CD4-positive, alpha-beta T cell treated with Interleukin-17A for 4 hours (primary cell): ENCODE measurements around the gene VAMP4.
"Not testable (repeated sequence)": the region's sequence is repeated elsewhere in the genome, so short reads cannot be mapped to it uniquely, and the experiment has no call there.

ENCODE experiments used
- DNase-seq: peaks from one replicate; pipeline ENCODE4 v3.0.0-alpha.2; 2020; ENCODE audit warnings: mixed read lengths

Gene VAMP4

DNA sequence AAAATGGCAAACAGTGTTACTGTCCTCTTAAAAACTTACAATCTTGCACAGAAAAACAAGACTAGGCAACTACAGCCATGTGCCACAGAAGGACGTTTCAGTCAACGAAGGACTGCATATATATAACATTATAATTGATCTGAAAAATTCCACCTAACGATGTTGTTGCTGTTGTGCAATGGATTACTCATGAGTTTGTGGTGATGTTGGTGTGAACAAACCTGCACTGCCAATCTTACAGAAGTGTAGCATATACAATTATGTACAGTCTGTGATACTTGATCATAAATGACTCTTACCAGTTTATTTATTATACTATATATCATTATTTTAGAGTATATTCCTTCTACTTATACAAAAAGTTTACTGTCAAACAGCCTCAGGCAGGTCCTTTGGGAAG, 6.8 kb upstream of the VAMP4 start:
- no peak for DNase-seq

GRCh38 chr1:171744986-171745385, 3.1 kb upstream of the VAMP4 start:
- DNase-seq = no peak

DNA sequence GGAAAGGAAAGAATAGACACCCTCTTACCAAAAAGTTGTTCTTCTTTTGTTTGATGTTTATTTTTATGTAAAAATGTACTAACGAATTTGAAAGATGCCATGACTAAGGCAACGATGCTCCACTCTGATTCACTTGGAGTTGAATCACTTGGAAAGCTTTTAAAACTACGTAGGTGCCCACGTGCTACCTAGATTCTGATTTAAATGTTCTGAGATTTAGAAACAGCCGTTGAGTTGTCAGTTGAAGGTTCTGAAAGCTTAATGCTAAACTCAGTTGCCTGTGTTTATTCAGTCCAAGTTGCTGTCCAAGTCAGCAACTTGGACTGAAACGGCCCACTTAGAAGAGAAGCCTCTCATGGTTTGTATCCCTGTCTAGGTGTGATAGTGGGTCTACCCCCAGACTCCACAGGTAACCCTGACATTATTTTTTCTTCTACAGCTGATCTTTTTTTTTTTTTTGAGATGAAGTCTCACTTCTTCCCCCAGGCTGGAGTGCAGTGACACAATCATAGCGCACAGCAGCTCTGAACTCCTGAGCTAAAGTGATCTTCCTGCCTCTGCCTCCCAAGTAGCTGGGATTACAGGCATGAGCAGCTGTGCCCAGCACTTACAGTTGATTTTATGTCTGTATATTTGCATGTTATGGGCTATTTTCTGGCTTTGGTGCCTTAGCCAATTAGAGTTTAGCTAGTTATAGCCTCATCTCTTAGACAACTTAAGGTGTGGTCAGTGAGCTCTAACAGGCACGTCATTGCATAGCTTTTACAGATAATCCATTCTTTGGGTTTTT, 1.4 kb upstream of the VAMP4 start:
- DNase-seq = peak; percentile 16

- peak; percentile 39 for DNase-seq
Measured at GRCh38 chr1:171742577-171742922, 685 bp upstream of the VAMP4 start.

- peak; percentile 52 for DNase-seq
Measured at GRCh38 chr1:171740987-171741871, 636 bp downstream of the VAMP4 start.

GRCh38 chr1:171740356-171740863, 1.5 kb downstream of the VAMP4 start:
- DNase-seq = no peak

DNA sequence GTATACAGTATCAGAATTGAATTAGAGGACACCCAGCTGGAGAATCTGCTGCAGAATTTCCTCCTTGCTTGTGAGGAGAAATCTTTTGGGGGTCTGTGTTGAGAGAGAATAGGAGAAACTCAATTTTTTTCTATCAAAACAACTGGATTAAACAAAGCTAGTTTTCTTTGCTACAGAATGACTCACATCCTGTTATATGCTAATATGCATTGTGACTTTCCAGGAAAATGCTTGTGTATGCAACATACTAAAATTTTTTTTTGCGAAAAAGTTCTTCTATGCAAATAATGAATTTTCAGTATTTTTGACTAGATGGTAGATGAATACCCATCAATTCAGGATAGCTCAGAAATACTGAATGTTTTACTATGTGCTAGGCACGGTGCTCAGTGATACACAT, 2.2 kb downstream of the VAMP4 start:
- no peak for DNase-seq

GRCh38 chr1:171738911-171739310, 3.0 kb downstream of the VAMP4 start:
- DNase-seq = no peak

- DNase-seq = no peak
Measured at GRCh38 chr1:171736196-171736595, 5.7 kb downstream of the VAMP4 start.

GRCh38 chr1:171730052-171730451, 11.8 kb downstream of the VAMP4 start:
- DNase-seq = no peak

DNA sequence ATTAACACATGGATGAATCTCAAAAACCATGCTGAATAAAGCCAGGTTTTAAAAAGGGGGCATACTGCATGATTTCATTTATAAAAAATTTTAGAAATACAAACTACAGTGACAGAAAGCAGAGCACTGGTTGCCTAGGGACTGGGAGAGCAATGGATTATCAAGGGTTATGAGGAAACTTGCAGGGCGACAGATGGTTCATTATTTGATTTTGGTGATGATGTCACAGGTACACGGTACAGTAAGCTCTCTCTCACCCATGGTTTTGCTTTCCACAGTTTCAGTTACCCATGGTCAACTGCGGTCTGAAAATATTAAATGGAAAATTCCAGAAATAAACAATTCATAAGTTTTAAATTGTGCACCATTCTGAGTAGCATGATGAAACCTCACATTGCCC, 14.1 kb downstream of the VAMP4 start:
- no peak for DNase-seq

DNA sequence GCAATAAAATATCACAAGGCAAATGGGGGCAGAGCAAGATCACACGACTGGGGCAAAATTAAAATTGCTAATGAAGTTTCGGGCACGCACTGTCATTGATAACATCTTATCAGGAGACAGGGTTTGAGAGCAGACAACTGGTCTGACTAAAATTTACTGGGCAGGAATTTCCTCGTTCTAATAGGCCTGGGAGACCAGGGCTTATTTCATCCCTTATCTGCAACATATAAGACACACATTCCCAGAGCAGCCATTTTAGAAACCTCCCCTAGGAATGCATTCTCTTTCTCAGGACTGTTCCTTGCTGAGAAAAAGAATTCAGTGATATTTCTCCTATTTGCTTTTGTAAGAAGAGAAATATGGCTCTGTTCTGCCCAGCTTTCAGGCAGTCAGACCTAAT, 18.7 kb downstream of the VAMP4 start:
- DNase-seq = not testable (repeated sequence)

- DNase-seq = no peak
Measured at GRCh38 chr1:171718848-171719247, 23.0 kb downstream of the VAMP4 start.

DNA sequence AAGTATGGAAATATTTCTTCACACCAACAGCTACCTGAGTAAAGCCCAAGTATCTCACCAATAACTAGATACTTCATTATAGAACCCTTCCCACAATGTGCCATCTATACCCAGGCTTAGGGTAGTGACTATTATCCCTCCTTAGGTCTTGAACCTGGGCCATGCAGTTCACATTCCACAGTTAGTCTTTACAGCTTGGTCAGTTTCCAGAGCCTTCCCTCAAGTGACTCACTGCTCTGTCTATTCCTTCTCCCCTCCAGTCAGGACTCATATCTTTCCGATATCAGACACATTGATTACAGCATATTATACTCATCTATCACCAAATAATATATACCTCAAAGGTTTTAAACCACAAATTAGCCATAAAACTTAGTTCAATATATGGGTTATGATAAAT, 23.6 kb downstream of the VAMP4 start:
- DNase-seq = no peak

DNA sequence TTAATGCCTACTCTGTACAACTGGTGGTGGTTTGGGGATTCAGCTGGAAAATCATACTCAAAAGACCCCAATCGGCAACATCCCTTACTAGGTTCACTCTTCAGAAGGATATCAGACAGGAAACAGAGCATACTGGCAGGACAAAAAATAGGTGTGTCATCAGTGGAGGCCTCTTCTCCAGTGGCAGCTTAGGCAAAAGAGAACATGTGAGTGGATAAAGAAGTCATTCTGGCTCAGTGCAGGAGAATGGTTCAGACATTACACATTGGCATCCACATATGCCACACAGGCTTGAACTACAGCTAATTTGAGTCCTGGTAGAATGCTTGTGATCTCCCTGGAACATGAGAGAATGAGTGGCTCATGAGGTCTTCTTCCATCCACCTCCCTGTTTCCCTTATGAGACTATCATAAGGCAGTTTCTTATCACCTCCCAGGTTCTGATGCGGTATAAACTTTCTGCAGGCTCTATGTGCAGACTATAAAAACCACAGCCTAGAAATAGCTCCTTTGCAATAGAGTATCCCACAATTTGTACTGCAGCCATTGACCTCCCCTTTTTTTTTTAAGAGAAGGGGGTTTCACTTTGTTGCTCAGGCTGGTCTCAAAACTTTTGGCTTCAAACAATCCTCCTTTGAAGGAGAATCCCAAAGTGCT, 24.7 kb downstream of the VAMP4 start:
- DNase-seq = no peak

DNA sequence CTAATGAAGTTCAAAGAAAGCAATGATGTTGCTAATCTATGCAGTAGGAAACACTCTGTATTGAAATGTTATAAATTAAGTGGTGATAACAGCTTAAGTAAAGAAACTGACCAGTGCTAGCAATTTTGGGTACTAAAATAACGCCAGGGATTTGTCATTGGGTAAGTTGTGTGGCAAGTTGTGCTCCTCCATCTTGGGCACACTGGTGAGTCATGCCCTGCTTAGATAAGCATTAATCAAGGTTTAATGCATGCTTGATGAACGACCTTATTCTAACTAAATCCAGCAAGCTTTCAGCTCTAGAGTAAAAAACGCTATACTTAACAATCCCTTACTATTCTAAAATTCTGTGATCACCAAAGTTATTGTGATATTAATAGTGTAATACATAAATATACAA, 25.2 kb downstream of the VAMP4 start:
- DNase-seq = no peak

DNA sequence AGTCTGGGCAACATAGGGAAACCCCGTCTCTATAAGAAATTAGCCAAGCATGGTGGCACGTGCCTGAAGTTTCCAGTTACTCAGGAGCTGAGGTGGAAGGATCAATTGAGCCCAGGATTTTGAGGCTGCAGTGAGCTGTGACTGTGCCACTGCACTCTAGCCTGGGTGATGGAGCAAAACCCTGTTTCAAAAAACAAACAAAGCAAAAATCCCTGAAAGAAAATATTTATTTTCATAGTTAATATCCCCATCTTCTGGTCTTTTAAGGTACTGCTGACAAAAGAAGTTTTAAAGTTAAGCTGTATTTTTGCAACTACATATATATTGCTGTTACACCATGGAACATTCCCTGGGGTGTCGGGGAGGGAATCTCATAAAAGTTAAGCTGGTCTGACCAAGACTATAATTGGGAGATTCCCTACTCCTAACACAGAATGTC, 26.0 kb downstream of the VAMP4 start:
- DNase-seq = no peak

DNA sequence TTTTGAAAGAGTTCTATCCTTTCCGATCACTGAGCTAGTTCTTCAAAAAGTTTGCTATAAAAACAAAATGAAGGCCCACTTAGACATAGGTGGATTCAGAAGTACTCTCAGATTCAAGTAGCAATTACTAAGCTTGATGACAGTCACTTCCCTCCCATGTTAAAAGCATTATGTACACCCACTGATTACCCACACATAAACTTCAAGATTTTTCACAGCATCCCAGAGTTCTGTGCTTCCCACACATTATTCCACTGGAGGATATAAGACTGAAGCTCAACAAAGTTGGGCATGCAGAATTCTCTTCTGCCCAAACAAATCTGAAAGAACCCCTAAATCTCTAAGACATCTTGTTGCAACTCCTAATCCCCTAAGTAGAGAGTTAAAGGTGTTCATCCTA, 29.5 kb downstream of the VAMP4 start:
- no peak for DNase-seq

DNA sequence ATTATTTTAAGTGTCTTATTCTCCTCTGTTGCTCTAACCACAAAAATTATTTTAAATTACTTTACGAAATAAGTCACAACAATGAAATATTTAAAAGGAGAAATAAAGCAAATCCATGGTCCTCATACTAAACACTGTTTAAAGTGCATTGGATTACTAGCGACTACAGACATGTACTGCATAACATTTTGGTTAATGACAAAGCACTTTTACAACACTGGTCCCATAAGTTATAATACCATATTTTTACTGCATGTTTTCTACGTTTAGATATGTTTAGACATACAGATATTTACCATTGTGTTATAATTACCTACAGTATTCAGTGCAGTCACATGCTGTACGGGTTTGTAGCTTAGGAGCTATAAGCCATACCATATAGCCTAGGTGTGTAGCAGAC, 30.2 kb downstream of the VAMP4 start:
- DNase-seq = no peak

GRCh38 chr1:171707583-171707982, 34.3 kb downstream of the VAMP4 start:
- no peak for DNase-seq

DNA sequence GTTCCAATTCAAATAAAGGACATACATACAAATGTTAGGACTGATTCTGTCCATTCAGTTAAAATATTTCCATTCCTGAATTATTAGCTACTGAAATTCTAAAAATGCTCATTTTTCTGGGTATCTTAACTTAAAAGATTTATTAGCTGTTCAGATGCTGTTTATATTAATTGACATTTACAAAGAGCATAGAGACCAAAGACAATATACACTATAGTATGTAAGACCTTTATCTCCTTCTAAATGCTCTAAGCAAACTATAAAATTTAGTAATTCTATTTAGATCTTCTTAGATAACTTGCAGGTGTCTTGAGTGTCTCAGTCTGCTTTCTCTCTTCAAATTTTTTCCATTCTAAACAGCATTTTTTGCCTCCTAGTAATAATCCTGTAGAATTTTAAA, 39.3 kb downstream of the VAMP4 start:
- no peak for DNase-seq

DNA sequence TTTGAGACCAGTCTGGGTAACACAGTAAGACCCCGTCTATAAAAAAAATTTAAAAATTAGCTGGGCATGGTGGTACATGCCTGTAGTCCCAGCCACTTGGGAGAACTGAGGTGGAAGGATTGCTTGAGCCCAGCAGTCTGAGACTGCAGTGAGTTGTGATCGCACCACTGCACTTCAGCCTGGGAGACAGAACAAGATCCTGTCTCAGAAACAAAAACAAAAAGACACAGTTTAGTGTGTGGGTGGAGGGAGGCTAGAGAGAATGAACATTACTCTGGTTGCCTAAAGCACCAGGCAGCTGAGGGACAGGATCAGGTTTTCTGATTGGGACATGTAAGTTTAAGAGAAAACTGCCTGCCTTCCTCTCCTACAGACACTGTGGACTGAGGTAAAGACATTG, 42.3 kb downstream of the VAMP4 start:
- no peak for DNase-seq

DNA sequence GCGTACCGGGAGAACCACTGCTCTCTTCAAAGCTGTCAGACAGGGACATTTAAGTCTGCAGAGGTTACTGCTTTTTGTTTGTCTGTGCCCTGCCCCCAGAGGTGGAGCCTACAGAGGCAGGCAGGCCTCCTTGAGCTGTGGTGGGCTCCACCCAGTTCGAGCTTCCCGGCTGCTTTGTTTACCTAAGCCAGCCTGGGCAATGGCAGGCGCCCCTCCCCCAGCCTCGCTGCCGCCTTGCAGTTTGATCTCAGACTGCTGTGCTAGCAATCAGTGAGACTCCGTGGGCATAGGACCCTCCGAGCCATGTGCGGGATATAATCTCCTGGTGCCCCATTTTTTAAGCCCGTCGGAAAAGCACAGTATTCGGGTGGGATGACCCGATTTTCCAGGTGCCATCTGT, 46.1 kb downstream of the VAMP4 start:
- DNase-seq = not testable (repeated sequence)
